Heart left ventricle (tissue), 16 donors: ENCODE measurements around the gene NFE2. TPM values are rescaled to one million over a fixed set of nuclear protein-coding genes. Genes with fewer than 3 reads are reported as not detected.

ENCODE experiments used
- ATAC-seq, 4 donors: fragments of 200-7000 bp; cut with Tn5 transposase; one replicate each; pipeline ENCODE4 v1.9.1; 2020 to 2022; ENCODE audit warnings: moderate library complexity in 4 of 4, mild to moderate bottlenecking in 3 of 4, moderate number of reproducible peaks in 1 of 4
- DNase-seq, 5 donors: peaks; one replicate each; pipeline ENCODE4 v3.0.0-alpha.2; 2020
- H3K27ac ChIP-seq, 12 donors: fragments of 200-600 bp; sonication (generic) in 4 of 12; one replicate each; pipeline versions ENCODE4 v1.5.0 to v1.8.0; 2016 to 2022; ENCODE audit warnings: mild to moderate bottlenecking in 2 of 12
- H3K27me3 ChIP-seq, 9 donors: fragments of 200-600 bp; sonication (generic) in 2 of 9; one replicate each; pipeline versions ENCODE4 v1.5.1 to v1.8.0; 2016 to 2022; ENCODE audit warnings: mild to moderate bottlenecking in 3 of 9
- H3K36me3 ChIP-seq, 9 donors: fragments of 200-600 bp; sonication (generic) in 2 of 9; one replicate each; pipeline versions ENCODE4 v1.5.0 to v1.8.0; 2018 to 2022; ENCODE audit warnings: mild to moderate bottlenecking in 2 of 9
- H3K4me1 ChIP-seq, 12 donors: fragments of 200-600 bp; sonication (generic) in 4 of 12; one replicate each; pipeline versions ENCODE4 v1.5.0 to v1.8.0; 2016 to 2022; ENCODE audit warnings: mild to moderate bottlenecking in 3 of 12
- H3K4me3 ChIP-seq, 12 donors: fragments of 200-600 bp; sonication (generic) in 4 of 12; one replicate each; pipeline versions ENCODE4 v1.5.0 to v1.8.0; 2017 to 2022; ENCODE audit warnings: mild to moderate bottlenecking in 9 of 12, moderate library complexity in 4 of 12
- H3K9me3 ChIP-seq, 12 donors: fragments of 200-600 bp; sonication (generic) in 4 of 12; one replicate each; pipeline versions ENCODE4 v1.5.0 to v1.8.0; 2016 to 2022; ENCODE audit warnings: mild to moderate bottlenecking in 1 of 12
- CTCF ChIP-seq, 12 donors: fragments of 200-600 bp; sonication (generic) in 4 of 12; IDR thresholded peaks; one replicate each; pipeline versions ENCODE4 v1.5.0 to v1.8.0; 2018 to 2022; ENCODE audit warnings: antibody characterized with exemption in 12 of 12, mild to moderate bottlenecking in 5 of 12
- POLR2A ChIP-seq, 2 donors: fragments of 450-650 bp; IDR thresholded peaks; one replicate each; pipeline ENCODE4 v1.6.1; 2017; ENCODE audit warnings: antibody characterized with exemption in 2 of 2, mild to moderate bottlenecking in 2 of 2, moderate library complexity in 2 of 2
- WGBS, 4 donors: extraction: QIAGEN DNeasy Blood & Tissue Kit in 2 of 4; methylation state at CpG; one replicate each; pipeline versions ENCODE4 v1.1.5 to v1.1.7; 2013 to 2018; 5-methylcytosine and 5-hydroxymethylcytosine counted together
- intact Hi-C, 10 donors: fragments of 100-400 bp; cut with DNase I; formaldehyde crosslinking; loops; one replicate each; pipeline versions ENCODE4 v1.11.1 to v1.14.2; 2022
- polyA plus RNA-seq, 2 donors: library from polyadenylated mRNA; stranded (reverse); fragments of 200-250 nt; gene quantifications; one replicate each; pipeline ENCODE4 v1.2.3, GENCODE V29; 2013
- total RNA-seq, 9 donors: library from RNA; depleted of rRNA in 2 of 9; stranded (reverse); fragments of >200 nt in 2 of 9; fragmentation: NEBNext Ultra II Directional in 3 of 9; extraction: Animal tissue kit (Norgen Biotek cat#: 25700) in 3 of 9; gene quantifications; one replicate each; pipeline versions ENCODE4 v1.1.0 to v1.2.4, GENCODE V29; 2016 to 2023
- donor health status: ischemic (EF 13 %, LVEDD 7.1; RV severe dilation, severe dysfunction).
- donor health status: healthy with polysubstance abuse.
- donor health status: DM: no; HTN: yes; CAD: no.
- donor health status: DM: no; HTN: no; CAD: no.
- donor health status: ischemic (EF 25% LVEDD 6.9; RV normal size, moderate dysfunction).
- donor health status: ischemic (EF 25% LVEDD 5.7; RV mildly dilated, moderate dysfunction).
- donor health status: healthy.
- donor health status: DM: yes; HTN: yes; CAD: no.
- donor health status: ischemic (EF 35%, LVEDD 5.7; RV mildly dilated, moderate dysfunction).
- donor health status: nonischemic (EF 11% LVEDD 7.7; RV severe dilation, severe dysfunction).
- donor health status: DM: yes; HTN: yes; CAD: no.
- donor health status: PGD.
- donor health status: ischemic (EF 29% LVEDD 5.4; RV normal size, mild dysfunction).
- donor health status: nonischemic (EF 23%, LVEDD 6.1; RV moderate dilation, normal function).

NFE2 gene
- total and polyA plus RNA-seq, 11 donors, result 0.21 to 1.7 (median 0.51) TPM; not detected in 2

- no peak for ATAC-seq
- intact Hi-C loops, result loop anchor here in 5 of 10 donors (5.0 to 10.0 kb wide), 3 partner anchors 62 to 70 kb away; partner anchors contain the start of gene GPR84 (in 3 of the 5)
These were observed 5.8 kb downstream of the NFE2 start for GRCh38 chr12:54294953-54295566.

GRCh38 chr12:54294152-54294952 is 6.5 kb downstream of the NFE2 start:
- no peak overlapping the region for H3K27ac ChIP-seq
- TF ChIP-seq CTCF (IDR thresholded peaks at IDR 0.05) (peak; percentile 45 to 68 (median 54)), POLR2A (IDR thresholded peaks at IDR 0.05) (no peak)
- ATAC-seq, result peak in 3 of 4 donors; percentile 51 to 65 (median 61)
- 70 to 78% (median 74%) methylated on average over 9 of the region's 9 CpGs for WGBS, 4 donors
- peaks cover 0 to 3% (median 0%) of the 10 kb centered on the region in 9 donors for H3K36me3 ChIP-seq
- peak; percentile 35 to 74 (median 43) for DNase-seq
- no peaks in the 10 kb centered on the region for H3K9me3 ChIP-seq
- H3K4me3 ChIP-seq, result no peak overlapping the region
- H3K4me1 ChIP-seq, result peaks cover 0 to 40% (median 0%) of the 10 kb centered on the region in 12 donors
- intact Hi-C loops, result loop anchor here in 5 of 10 donors (5.0 to 10.0 kb wide), 3 partner anchors 63 to 70 kb away; partner anchors contain the start of gene GPR84 (in 3 of the 5)
- peaks cover 0 to 10% (median 4%) of the 10 kb centered on the region in 9 donors for H3K27me3 ChIP-seq

More at GRCh38 chr12:54294953-54295566, 5.8 kb downstream of the NFE2 start:
- Histone ChIP-seq H3K27ac (no peak overlapping the region), H3K9me3 (no peaks in the 10 kb centered on the region), H3K4me3 (no peak overlapping the region), H3K36me3 (peaks cover 0 to 1% (median 0%) of the 10 kb centered on the region in 9 donors), H3K27me3 (peaks cover 0 to 17% (median 6%) of the 10 kb centered on the region in 9 donors), H3K4me1 (peaks cover 0 to 40% (median 0%) of the 10 kb centered on the region in 12 donors)
- no peak for TF ChIP-seq CTCF (IDR thresholded peaks at IDR 0.05)
- TF ChIP-seq POLR2A (IDR thresholded peaks at IDR 0.05), result no peak
- 77 to 80% (median 79%) methylated on average over 9 of the region's 9 CpGs for WGBS, 4 donors
- DNase-seq, result no peak

- H3K27me3 ChIP-seq, result no peaks in the 10 kb centered on the region
- peaks cover 0 to 17% (median 11%) of the 10 kb centered on the region in 9 donors for H3K36me3 ChIP-seq
- ATAC-seq (no peak), DNase-seq (no peak)
- WGBS, 4 donors, result 85 to 98% (median 97%) methylated on average over 3 to 7 of the region's 7 CpGs
- intact Hi-C loops, result loop anchor here in 5 of 10 donors (5.0 to 10.0 kb wide), 3 partner anchors 64 to 72 kb away; partner anchors contain the start of gene GPR84 (in 3 of the 5)
- no peak for TF ChIP-seq CTCF (IDR thresholded peaks at IDR 0.05)
- no peak for TF ChIP-seq POLR2A (IDR thresholded peaks at IDR 0.05)
- H3K4me1 ChIP-seq, result peaks cover 0 to 38% (median 0%) of the 10 kb centered on the region in 12 donors
- H3K27ac ChIP-seq, result peak overlapping the region in 1 of 12 donors; percentile 24
- H3K9me3 ChIP-seq, result no peaks in the 10 kb centered on the region
- no peak overlapping the region for H3K4me3 ChIP-seq
These were observed 7.9 kb downstream of the NFE2 start for GRCh38 chr12:54292931-54293241.
